Endothelial cell of umbilical vein (primary cell): ENCODE measurements around the gene RPL5.

Experiments
- EZH2 ChIP-seq: IDR thresholded peaks from 2 replicates; pipeline ENCODE4 v1.6.1; 2012; ENCODE audit warnings: borderline replicate concordance, low read depth, mild to moderate bottlenecking, moderate library complexity, low read length, inconsistent platforms; ENCODE audit not compliant: severe bottlenecking
- GATA2 ChIP-seq: IDR thresholded peaks from 2 replicates; pipeline ENCODE4 v1.7.0; 2011; ENCODE audit warnings: low read depth, mild to moderate bottlenecking, moderate library complexity, mixed read lengths, low read length; ENCODE audit not compliant: insufficient read length, insufficient read depth
- JUN ChIP-seq: IDR thresholded peaks from 2 replicates; pipeline ENCODE4 v1.6.1; 2011; ENCODE audit warnings: borderline replicate concordance, low read depth; ENCODE audit not compliant: insufficient read length, insufficient read depth
- MAX ChIP-seq: IDR thresholded peaks from 2 replicates; pipeline ENCODE4 v1.6.1; 2011; ENCODE audit not compliant: insufficient read depth, insufficient read length
- MYC ChIP-seq: IDR thresholded peaks from one replicate; pipeline ENCODE4 v1.6.1; 2011; ENCODE audit warnings: mild to moderate bottlenecking, low read depth, low read length
- POLR2A ChIP-seq: IDR thresholded peaks from 2 replicates; pipeline ENCODE4 v1.6.1; 2012; ENCODE audit warnings: low read depth, mild to moderate bottlenecking, control low read depth, low read length
- POLR2AphosphoS5 ChIP-seq: IDR thresholded peaks from 2 replicates; pipeline ENCODE4 v1.6.1; 2012; ENCODE audit warnings: low read depth, mild to moderate bottlenecking, control low read depth, low read length, moderate library complexity; ENCODE audit not compliant: insufficient read depth
- TF ChIP-seq, protein P1 (sequence below), 2 donors: IDR thresholded peaks; 1 replicate in 1 of 2; 2 replicates in 1 of 2; pipeline ENCODE4 v1.5.1; 2011; ENCODE audit warnings: low read length in 2 of 2, mild to moderate bottlenecking in 2 of 2, moderate library complexity in 2 of 2, control low read depth in 1 of 2, inconsistent platforms in 1 of 2, low read depth in 1 of 2; ENCODE audit not compliant: insufficient read depth in 1 of 2; ENCODE audit errors: extremely low read depth in 1 of 2

DNA sequence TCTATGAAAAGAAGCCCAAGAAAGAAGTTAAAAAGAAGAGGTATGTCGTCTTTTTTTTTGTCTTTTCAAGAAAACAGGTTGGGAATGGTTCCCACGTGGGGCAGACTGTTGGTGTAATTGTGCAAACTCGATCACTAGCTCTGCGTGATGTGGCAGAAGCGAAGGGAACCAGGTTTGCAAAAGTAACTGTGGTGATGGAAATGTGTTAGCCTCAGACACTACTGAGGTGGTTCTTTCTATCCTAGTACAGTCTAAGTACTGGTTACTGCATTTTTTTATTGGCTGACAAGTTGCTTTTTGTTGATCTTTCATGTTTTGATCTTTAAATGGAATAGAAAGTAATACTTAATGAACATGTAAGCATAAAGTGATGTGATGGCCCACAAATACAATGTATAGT lies 8.8 kb downstream of the RPL5 start:
- TF ChIP-seq, protein P1, sequence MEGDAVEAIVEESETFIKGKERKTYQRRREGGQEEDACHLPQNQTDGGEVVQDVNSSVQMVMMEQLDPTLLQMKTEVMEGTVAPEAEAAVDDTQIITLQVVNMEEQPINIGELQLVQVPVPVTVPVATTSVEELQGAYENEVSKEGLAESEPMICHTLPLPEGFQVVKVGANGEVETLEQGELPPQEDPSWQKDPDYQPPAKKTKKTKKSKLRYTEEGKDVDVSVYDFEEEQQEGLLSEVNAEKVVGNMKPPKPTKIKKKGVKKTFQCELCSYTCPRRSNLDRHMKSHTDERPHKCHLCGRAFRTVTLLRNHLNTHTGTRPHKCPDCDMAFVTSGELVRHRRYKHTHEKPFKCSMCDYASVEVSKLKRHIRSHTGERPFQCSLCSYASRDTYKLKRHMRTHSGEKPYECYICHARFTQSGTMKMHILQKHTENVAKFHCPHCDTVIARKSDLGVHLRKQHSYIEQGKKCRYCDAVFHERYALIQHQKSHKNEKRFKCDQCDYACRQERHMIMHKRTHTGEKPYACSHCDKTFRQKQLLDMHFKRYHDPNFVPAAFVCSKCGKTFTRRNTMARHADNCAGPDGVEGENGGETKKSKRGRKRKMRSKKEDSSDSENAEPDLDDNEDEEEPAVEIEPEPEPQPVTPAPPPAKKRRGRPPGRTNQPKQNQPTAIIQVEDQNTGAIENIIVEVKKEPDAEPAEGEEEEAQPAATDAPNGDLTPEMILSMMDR (IDR thresholded peaks at IDR 0.05; ENCODE audit: extremely low read depth in 1 of 2, insufficient read depth in 1 of 2, low read depth in 1 of 2, low read length in 2 of 2) = no peak
- peak; percentile 17 for TF ChIP-seq POLR2A
- no peak for TF ChIP-seq JUN
- no peak for TF ChIP-seq EZH2
- no peak for TF ChIP-seq POLR2AphosphoS5
- no peak for TF ChIP-seq GATA2
- no peak for TF ChIP-seq MAX
- no peak for TF ChIP-seq MYC
